HuH-7 (cell line): ENCODE data around the gene TTC33.

ENCODE experiments used
- DNase-seq: peaks from one replicate; pipeline ENCODE4 v3.0.0; 2011; ENCODE audit warnings: low spot score

Gene TTC33

DNA sequence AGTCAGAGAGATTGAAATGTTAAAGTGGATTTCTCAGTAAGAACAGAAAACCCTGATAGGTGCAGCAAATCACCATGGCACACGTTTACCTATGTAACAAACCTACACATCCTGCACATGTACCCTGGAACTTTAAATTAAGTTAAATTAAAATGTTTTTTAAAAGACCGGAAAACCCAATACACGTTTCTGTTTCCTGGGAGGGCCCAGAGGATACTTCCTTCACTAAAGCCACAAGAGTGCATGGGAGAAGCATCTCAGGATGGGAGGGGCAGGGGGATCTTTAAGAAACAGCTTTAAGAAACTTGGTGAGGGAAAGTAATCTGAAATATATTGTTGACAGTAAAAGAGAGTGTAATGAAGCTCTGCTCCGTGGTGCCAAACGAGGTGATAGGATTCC lies 240.8 kb downstream of the TTC33 start:
- DNase-seq: no peak

- no peak for DNase-seq
Observed at GRCh38 chr5:40511801-40512200, 244.0 kb downstream of the TTC33 start.

GRCh38 chr5:40507095-40507494 lies 248.7 kb downstream of the TTC33 start:
- DNase-seq: no peak

DNA sequence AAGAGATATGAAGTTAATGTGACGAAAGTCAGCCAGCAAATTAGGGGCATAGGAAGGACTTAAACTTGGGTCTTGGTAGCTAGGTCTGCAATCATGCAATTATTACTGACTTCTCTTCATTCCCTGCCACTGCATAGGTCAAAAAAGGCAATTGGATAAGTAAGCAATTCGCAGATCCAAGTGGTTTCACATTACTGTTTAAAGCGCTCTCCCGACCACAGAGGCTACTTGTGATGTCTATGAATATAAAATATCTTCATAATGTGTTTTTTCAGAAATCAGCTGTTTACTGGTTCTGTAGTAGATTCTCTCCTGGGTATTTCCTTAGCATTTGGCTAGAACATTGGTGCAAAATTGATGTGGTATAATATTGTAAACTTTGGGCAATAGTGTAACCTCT lies 250.7 kb downstream of the TTC33 start:
- DNase-seq: no peak

DNA sequence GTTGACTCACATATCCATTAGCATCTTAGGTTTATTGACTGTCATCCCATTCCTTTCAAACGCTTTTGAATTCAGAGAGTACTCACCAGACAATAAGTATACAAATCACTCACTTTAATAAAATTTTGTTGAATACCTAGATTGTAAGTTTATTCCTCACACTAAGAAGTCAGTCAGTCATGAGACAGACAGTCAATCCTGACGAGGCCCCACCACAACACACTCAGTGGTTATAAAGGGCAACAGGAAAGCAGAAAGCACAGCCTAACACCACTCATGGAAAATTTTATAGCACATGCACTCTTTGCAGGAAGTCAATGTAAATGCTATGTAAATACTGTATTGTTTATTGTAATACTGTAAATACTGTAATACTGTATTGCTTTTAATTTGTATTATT lies 252.3 kb downstream of the TTC33 start:
- DNase-seq: no peak

GRCh38 chr5:40502736-40503135 lies 253.0 kb downstream of the TTC33 start:
- no peak for DNase-seq

GRCh38 chr5:40501711-40502444 lies 253.9 kb downstream of the TTC33 start:
- DNase-seq: no peak

DNA sequence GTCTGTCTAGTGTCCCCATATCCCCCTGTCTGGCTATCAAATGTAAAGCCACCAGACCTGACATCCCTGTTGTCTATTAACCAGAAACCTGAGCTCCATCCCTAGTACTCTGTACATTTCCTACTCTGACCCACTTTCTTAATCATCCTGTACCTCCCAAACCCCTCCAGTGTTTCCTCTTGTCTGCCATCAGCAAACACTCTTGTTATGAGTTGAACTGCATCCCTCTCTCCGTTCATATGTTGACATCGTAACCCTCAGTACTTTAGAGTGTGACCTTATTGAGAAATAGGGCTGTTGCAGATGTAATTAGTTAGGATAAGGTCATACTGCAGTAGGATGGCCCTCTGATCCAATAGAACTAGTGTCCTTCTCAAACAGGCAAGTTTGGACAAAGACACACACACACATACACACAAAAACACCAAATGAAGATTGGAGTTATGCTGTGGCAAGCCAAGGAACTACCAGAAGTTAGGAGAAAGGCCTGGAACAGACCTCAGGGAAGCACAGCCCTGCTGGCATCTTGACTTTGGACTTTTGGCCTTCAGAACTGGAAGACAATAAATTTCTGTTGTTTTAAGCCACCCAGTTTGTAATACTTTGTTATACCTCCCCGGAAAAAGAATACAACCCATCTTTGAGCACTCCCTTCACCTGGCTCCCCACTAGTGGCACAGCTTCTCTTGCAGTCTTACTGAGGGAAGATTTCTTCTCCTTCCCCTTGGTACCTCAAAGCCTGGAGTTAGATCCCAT lies 256.1 kb downstream of the TTC33 start:
- peak; percentile 39 for DNase-seq

GRCh38 chr5:40499007-40499406 lies 256.8 kb downstream of the TTC33 start:
- DNase-seq: no peak

- DNase-seq: no peak
Observed at GRCh38 chr5:40497573-40497972, 258.2 kb downstream of the TTC33 start.

DNA sequence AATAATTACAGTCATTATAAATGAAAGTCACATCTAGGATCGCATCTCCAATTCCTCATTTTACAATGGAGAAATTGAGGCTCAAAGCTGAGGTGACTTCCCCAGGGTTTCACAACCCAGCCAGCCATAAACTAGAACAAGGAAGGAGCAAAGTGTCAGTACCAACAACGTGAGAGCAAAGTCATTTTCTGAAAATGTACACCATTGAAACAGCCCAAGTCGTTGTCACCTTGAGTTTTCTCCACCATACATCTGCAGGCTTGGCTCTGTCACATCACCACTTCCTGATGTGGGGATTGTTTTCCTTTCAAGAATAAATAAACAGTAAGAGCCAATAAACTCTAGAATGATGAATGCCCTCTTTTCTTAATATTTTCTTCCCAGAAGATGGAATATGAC lies 260.5 kb downstream of the TTC33 start:
- no peak for DNase-seq

DNA sequence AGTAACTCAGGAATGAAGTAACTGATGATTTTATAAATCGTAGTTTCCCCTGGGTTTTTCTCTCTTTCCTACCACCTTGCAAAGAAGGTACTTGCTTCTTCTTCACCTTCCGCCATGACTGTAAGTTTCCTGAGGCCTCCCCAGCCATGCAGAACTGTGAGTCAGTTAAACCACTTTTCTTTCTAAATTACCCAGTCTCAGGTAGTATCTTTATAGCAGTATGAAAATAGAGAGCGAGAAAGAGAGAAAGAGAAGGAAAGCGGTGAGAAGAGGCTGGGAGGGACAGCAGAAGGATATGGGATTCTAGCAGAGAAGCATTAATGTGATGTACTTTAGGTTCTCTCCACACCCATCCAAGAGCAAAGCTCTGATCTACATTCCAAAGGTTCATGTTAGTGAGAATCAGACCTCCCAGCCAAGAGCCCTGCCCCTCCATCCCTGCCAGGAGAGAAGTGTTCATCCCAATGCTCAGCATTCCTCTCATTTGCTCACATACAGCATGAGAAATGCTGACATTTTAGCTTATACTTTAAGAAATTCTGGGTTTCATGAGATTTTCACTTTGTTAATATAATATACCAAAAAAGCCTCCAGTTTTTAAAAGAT lies 261.0 kb downstream of the TTC33 start:
- no peak for DNase-seq

DNA sequence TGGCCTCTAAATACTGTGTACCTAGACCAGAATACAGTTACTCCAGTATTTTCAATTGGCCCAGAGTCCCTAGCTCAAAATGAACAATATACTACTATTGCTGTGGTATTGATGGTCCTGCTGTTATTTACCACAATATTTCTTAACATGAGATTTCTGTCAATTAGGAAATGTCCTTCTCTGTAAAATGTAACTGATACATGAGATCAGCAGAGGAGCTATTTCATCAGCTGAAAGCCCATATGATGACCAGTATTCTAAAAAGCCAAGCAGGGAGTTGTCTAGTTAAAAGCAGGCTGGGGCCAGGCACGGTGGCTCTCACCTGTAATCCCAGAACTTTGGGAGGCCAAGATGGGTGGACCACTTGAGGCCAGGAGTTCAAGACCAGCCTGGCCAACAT lies 263.7 kb downstream of the TTC33 start:
- DNase-seq: no peak

GRCh38 chr5:40491644-40492043 lies 264.1 kb downstream of the TTC33 start:
- no peak for DNase-seq

- no peak for DNase-seq
Observed at GRCh38 chr5:40490464-40491111, 265.2 kb downstream of the TTC33 start.

- no peak for DNase-seq
Observed at GRCh38 chr5:40489421-40489820, 266.3 kb downstream of the TTC33 start.

DNA sequence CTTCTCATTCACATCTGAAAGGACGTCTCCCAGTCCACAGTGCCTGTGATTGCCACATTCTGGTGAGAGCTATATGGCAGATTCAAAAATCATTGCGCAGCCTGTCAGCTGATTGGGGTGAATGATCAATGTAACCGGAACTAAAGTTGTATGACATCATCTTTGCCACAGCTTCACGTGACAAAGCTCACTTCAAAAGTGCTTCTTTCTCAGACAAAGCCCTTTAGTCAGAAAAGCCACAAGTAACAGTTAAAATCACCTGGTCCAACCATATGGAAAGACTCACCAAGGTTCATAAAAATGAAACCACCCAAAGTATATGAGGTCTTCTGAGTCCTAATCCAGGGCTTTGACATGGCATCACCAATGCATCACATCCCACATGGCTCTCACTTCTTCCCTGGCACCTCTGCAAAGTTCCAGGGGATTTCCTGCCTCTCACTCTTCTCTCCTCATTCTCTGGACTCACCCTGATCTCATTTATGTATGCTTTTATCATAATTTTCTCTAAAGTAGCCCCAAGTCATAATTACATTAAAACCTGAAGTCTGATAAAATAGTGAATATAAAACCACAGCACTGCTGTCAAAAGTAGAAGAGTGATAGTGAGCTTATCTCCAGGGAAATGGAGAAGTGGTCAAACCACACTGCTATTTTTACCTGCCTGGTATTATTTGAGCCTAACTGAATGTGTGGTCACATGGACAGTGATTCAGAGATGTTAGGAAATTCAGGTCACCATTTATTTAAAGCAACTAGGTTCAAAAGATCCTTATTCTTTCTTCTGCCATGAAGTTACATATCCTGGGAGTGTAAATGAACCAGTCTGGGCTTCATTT lies 269.1 kb downstream of the TTC33 start:
- DNase-seq: no peak

DNA sequence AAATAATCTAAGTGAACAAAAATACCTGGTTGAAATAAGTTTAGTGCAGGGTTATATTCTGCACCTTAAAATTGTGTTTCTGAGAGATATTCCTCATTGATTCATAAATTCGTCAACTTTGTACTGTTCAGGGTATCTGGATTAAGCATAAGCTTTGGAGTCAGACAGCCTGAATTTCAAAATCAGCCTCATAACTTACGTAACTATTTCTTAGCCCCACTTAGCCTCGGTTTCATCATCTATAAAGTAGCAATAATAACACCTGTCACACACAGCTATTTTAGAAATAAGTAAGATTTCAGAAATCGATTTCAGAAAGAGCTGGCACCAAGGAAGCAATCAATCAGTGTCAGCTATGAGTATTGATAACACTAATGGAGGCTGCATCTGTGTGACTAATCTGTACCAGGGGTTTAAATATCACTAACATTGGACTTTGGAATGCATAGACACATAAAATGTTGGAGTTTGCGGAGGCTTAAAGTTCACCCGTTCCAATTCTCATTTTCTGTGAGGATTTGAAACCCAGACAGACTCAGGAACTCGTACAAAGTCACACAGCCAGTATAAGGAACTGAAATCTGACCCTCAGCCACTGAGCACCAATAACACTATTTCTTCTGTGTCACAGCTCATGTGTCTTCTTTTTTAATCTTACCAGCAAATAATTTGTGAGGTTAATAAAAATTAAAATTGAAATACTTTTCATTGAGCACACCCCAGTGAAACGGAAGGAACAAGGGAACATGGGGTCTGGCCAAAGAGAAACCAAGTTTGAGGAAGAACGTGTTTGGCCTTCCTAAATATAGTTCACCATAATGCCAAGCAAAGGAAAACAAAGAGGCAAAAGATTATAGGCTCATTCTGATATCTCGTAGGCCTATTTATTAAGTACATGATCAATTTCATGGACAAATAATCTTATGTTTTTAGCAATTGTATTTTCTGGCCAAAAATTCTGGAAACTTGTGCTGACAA lies 270.5 kb downstream of the TTC33 start:
- DNase-seq: peak; percentile 33

- no peak for DNase-seq
Observed at GRCh38 chr5:40484495-40484894, 271.3 kb downstream of the TTC33 start.

- DNase-seq: no peak
Observed at GRCh38 chr5:40483316-40483715, 272.4 kb downstream of the TTC33 start.

- no peak for DNase-seq
Observed at GRCh38 chr5:40481241-40481640, 274.5 kb downstream of the TTC33 start.
